NCI-H524 treated with DMSO at 0.1 percent for 48 hours (cell line): Measurements from ENCODE around the gene UBE3B.

Source experiments
- DNase-seq: peaks from one replicate; lab custom pipeline; 2025; lab: John Stamatoyannopoulos, UW

Gene UBE3B

DNA sequence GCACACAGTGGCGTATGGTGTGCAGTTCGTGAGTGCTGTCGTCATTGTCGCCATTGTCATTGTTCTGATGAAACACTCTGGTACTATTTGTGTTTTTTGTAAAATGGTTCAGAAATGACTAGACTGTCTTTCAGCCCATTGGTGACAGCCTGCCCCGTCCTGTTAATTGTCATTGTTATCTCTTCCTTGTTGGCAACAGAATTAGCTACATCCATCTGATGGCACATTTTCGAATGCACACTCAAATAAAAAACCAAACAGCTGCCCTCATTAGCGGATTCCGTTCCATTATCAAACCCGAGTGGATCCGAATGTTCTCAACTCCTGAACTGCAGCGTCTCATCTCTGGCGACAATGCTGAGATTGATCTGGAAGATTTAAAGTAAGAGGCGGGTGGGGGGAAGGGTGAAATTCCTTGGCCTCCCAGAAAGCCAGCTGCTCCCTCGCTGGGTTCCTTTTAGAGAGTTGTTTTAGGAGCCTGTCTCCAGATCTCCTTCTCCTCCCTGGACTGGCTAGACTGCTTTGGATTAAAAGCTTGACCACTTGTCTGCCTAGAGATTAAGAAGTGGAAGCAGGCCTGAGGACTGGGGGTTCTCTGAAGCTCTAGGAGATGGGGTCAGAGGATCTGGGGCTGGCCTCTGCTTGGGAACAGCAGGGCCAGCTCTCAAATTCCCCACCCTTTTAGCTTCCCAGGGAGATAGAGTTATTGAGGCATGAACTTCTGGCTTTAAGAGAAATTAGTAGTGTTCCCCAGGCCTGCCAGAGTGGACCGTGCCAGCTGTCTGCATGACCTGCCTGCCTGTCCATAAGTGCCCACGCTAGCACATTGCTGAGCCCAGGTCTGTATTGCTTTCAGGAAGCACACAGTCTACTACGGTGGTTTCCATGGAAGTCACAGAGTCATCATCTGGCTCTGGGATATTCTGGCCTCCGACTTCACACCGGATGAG, 52.5 kb downstream of the UBE3B start:
- DNase-seq: peak; percentile 68

DNA sequence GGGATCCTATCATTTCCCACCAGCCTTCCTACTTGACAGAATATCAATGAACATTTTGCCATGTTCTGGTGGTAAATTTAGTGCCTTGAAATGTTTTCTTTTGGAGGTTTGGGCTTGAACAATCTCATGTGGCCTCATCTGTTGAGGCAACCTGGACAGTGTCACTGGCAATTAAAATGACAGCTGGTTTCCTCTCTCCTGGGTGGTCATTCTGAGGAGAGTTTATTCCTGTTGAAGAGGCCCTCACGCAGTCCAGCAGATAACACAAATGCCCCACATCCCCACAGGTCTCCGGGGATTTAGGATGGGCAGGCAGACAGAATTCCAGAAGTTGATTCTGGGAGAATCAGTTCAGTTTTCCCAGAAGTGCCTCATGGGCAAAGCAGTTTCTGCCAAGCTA, 54.0 kb downstream of the UBE3B start:
- no peak for DNase-seq

DNA sequence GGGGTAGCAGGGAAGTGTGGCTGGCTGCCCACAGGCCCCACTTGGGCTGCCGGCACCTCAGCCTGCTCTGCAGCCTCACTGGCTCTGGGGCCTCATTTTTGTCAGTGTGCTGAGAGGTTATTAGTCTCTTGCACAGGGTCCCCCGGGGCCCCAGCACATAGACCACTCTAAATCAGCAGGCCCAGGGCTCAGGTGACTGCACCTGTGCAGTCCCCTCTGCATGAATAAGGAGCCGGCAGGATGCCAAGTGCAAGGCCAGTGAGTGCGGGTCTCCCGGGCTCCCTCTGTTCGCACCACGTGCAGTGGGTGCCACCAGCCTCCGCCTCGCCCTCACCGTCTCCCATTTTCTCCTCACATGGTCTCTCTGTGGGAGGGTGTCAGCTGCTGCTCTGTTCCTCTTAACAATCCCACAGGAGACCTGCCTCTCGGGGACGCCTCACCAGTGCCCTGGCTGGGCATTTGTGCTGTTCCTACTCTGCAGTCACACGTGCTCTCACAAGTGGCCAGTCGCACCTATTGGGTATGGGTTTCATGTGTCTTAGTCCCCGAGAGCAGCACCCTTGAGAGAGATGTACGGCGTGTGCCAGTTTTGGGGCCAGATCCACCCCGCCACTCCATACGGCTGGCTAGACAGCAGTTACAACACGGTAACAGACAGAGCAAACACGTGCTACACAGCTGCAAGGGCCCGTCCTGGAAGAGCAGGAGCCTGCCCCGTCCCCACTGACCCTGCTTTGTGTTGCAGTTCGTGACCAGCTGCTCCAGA, 55.5 kb downstream of the UBE3B start:
- no peak for DNase-seq

- no peak for DNase-seq
Measured at GRCh38 chr12:109533487-109533740, 56.0 kb downstream of the UBE3B start.

- DNase-seq: no peak
Measured at GRCh38 chr12:109534456-109534855, 57.0 kb downstream of the UBE3B start.

DNA sequence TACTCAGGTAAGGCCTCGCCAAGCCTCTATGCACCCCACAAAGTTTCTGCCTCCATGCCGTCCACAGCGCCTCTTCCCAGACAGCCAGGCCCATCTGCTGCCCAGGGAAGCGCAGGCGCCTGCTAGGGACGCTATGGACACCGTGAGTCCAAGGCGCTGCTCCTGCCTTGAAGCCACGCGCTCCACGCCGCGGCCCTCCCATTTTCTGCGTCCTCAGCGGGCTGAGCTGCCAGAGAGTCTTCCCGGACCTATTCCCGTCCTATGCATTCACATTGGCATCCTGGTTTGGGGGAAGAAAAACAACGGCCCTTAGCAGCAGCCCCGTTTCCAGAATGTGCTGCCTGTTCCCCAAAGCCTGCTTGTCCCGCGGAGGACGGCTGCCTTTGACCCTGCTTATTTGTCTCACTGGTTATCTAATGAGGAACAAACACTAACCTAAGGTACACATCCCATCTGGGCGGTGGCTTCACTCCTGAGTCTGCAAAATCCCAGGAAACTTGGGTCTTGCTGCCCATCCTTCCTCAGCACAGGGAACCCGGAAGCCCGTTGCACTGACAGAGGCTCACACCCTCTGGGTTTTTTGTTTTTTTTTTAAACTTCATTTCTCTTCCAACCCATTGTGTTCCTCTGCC, 57.9 kb downstream of the UBE3B start:
- DNase-seq: no peak

- DNase-seq: no peak
Measured at GRCh38 chr12:109535863-109536250, 58.4 kb downstream of the UBE3B start.

DNA sequence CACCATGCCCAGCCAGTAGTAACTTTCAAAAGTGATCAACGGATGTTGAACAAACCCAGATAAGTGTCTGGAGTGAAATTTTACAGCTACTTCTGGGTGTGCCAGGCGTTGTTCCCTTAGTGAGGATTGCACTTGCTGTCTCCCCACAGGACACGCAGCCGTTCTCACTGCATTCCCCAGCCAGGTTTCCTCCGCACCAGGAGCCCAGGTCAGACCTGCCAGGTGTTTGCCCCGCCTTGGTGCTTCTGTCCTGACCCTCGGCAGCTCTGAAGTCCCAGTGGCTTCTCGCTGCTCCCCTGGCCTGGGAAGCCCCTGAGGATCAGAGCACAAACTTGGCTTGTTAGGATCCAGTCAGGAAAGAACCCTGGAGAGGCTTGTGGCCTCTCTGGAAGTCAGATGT, 59.7 kb downstream of the UBE3B start:
- no peak for DNase-seq

DNA sequence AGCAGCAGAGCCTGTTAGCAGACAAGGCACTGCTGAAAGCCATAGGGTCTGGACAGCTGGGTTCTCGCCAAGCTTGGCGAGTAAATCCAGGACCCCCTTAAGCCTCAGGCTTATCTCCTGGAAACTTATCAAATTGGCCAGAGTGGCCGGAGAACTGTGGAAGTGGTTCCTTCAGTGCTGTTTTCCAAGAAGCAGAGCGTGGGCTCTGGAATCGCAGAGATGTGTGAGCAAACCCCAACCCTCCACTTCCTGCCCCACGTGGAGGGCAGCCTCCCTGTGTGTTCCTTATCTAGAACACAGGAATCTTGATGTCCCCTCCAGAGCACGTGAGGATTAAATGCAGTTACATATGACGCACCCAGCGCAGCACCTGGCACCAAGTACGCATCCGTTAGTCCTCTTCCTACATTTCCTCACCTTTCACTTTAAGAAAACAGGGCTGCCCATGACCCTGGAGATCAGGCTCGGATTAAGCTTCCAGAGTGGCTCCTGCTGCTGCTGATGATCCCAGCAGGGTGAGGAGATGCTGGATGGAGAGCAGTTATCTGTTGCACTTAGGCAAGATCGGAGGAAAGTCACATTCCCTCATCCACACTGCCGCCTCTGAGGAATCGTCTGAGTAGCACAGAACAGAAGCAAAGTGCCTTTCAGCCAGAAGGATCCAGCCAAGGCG, 60.9 kb downstream of the UBE3B start:
- DNase-seq: peak; percentile 28

DNA sequence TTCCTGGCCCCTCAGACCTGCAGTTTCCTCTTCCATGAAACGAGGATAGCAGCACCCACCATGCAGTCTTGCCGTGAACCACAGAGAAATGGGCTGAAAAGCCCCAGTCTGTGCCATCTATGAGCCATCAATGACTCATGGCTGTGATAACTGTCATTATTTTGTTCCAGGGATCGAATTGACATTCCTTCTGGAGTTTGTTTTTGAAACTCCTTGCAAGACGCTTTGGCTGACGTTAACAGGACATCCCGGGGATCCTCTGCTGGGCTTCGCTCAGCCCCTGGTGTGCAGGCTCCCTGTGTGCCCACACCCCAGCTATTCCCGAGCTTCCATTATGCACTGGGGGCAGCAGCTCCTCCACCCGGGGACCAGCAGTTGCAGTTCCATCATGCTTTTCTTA, 62.1 kb downstream of the UBE3B start:
- no peak for DNase-seq

DNA sequence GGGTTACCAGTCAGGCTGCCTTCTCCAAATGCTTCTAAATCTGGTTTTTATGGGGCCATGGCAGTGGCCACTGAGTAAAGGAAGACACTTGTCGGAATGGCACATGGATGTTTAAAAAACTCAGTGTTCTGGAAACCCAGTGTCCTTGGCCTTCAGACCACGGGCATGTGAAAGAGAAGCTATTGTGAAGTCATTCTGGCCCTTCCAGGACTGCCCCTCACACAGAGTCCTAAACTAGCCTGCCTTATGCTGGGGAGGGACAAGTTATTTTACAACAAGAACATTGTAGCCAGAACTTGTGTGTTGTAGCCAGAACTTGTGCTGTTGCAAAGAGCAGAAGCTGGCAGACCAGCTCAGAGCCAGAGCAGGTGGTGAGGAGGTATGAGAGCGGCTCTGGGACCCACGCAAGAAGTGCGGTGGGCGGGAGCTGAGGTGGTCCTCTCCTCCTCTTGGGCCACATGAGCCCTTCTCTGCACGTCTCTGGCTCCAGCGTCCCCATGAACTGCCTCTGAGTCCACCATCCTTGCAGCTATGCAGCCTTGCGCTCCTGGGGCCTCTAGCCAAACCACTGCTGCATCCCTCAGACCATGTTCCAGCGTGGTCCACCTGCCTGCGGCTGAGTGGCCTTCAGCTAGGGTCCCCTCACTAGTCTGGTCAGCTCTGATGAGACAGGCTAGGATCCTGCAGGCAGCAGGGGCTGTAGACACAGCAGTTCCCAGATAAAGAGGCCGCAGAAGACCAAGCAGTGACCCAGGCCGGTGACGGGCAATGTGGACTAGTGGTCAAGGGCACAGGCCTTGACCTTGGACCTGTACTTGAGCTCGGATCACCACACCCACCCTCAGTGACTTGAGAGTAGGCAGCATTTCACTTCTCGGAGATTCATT, 63.3 kb downstream of the UBE3B start:
- DNase-seq: no peak

GRCh38 chr12:109541413-109541726, 63.9 kb downstream of the UBE3B start:
- DNase-seq: no peak

DNA sequence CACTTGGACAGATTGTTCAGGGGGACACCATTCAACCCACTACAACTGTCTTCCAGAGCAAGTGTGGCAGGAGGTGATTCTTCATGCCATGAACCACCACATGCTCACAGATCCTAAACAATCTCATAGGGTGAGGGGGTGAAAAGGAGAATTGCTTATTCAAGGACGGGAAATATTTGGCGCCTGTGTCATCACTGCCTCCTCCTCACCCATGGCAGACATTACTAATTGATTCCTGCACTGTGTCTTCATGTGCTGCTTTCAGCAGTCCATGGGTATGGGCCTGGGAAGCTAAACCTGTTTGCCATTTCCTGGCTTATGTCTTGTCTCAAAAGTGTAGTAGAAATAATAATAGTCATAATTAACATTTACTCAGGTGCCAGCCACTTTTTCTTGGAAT, 64.6 kb downstream of the UBE3B start:
- no peak for DNase-seq

DNA sequence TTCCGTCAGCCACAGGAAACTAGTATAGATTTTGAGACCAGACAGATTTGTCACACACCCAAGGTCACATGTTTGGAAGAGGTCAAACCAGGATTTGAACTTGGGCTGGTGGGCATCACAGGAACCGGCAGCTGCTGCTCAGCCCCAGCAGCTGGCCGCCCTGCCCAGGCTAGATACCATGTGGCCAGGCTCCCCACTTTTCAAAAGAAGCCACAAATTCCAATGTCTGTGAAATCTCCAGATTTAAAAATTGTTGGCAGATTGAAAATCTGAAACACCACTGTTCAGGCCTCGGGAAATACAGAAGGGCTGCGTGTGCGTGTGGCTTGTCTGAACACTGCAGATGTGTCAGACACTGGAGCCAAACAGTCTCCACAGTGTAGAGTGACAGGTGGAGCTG, 65.4 kb downstream of the UBE3B start:
- no peak for DNase-seq

- DNase-seq: no peak
Measured at GRCh38 chr12:109544955-109545531, 67.6 kb downstream of the UBE3B start.

- no peak for DNase-seq
Measured at GRCh38 chr12:109545826-109546225, 68.4 kb downstream of the UBE3B start.

DNA sequence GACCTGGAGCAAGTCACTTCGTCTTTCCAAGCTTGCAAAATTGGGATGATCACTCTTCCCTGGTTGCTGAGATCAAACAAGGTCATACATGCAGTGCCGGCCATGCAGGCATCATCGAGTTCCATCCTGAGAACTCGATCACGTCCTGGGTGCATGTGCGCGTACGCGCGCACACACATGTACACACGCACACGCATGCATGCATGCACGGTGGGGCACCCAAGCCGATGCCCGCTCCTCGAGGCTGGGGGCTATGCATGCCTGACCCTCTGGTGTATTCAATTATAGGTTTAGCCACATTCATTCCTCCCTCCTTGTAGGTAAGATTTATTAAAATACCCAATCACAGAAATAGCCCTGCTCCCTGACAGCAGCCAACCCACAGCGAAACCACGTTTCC, 69.9 kb downstream of the UBE3B start:
- no peak for DNase-seq

DNA sequence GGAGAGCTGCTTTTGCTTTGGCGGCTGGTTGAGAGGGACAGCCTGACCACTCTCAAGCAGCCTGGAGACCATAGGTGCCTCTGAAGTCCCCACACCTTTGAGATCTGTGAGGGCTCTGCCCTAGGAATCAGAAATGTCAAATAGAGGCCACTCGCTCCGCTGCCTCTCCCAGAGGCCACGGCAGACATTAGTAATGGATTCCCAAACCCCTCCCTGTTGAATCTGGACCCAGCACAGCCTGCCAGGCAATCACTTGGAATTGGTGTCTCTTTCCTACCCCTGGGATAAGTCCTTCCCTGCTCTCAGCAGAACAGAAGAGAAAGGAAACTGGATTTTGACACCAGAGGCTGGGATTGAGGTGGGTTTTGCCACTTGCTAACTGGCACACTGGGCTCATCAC, 70.8 kb downstream of the UBE3B start:
- DNase-seq: no peak

GRCh38 chr12:109549613-109550270, 72.3 kb downstream of the UBE3B start:
- DNase-seq: no peak

GRCh38 chr12:109550281-109550680, 72.8 kb downstream of the UBE3B start:
- DNase-seq: no peak

- no peak for DNase-seq
Measured at GRCh38 chr12:109551108-109551507, 73.7 kb downstream of the UBE3B start.
